Glutamatergic neuron (in vitro differentiated cells): Measurements from ENCODE around the gene TIMM44. TPM values are rescaled to one million over a fixed set of nuclear protein-coding genes. Genes with fewer than 3 reads are reported as not detected.

Experiments used
- DNase-seq: peaks from one replicate; pipeline ENCODE4 v3.0.0; 2022
- H3K27ac Mint-ChIP-seq: one replicate; pipeline ENCODE4 v1.8.0; 2020; ENCODE audit warnings: mild to moderate bottlenecking, mixed read lengths, inconsistent platforms; ENCODE audit not compliant: unreplicated experiment
- H3K27me3 Mint-ChIP-seq: one replicate; pipeline ENCODE4 v1.8.0; 2020; ENCODE audit warnings: mild to moderate bottlenecking, moderate library complexity, mixed read lengths, inconsistent platforms; ENCODE audit not compliant: unreplicated experiment
- H3K36me3 Mint-ChIP-seq: one replicate; pipeline ENCODE4 v1.8.0; 2020; ENCODE audit warnings: mild to moderate bottlenecking, mixed read lengths, inconsistent platforms; ENCODE audit not compliant: unreplicated experiment
- H3K4me1 Mint-ChIP-seq: one replicate; pipeline ENCODE4 v1.8.0; 2020; ENCODE audit warnings: mild to moderate bottlenecking, low read depth, mixed read lengths, inconsistent platforms; ENCODE audit not compliant: unreplicated experiment
- H3K4me3 Mint-ChIP-seq: one replicate; pipeline ENCODE4 v1.8.0; 2020; ENCODE audit warnings: mild to moderate bottlenecking, mixed read lengths, inconsistent platforms; ENCODE audit not compliant: unreplicated experiment
- H3K9me3 Mint-ChIP-seq: one replicate; pipeline ENCODE4 v1.8.0; 2020; ENCODE audit warnings: mild to moderate bottlenecking, moderate library complexity, mixed read lengths, inconsistent platforms; ENCODE audit not compliant: unreplicated experiment
- total RNA-seq: library from RNA; stranded (reverse); fragmentation: NEBNext Ultra II Directional; extraction: Animal tissue kit (Norgen Biotek cat#: 25700); gene quantifications from one replicate; pipeline ENCODE4 v1.2.1, GENCODE V29; 2021; ENCODE audit not compliant: unreplicated experiment
- TF ChIP-seq, protein P1 (sequence below): fragments of 200-600 bp; sonication (generic); IDR thresholded peaks from one replicate; pipeline ENCODE4 v1.5.0; 2021; ENCODE audit not compliant: partially characterized antibody, unreplicated experiment

Gene TIMM44
- total RNA-seq, 1 donor from 2014 or later: 109 TPM

- H3K27ac Mint-ChIP-seq: no peak overlapping the region
- no peak overlapping the region for H3K4me3 Mint-ChIP-seq
- H3K9me3 Mint-ChIP-seq: peaks cover 12% of the 10 kb centered on the region
- H3K4me1 Mint-ChIP-seq: peaks cover 7% of the 10 kb centered on the region
- TF ChIP-seq, protein P1, sequence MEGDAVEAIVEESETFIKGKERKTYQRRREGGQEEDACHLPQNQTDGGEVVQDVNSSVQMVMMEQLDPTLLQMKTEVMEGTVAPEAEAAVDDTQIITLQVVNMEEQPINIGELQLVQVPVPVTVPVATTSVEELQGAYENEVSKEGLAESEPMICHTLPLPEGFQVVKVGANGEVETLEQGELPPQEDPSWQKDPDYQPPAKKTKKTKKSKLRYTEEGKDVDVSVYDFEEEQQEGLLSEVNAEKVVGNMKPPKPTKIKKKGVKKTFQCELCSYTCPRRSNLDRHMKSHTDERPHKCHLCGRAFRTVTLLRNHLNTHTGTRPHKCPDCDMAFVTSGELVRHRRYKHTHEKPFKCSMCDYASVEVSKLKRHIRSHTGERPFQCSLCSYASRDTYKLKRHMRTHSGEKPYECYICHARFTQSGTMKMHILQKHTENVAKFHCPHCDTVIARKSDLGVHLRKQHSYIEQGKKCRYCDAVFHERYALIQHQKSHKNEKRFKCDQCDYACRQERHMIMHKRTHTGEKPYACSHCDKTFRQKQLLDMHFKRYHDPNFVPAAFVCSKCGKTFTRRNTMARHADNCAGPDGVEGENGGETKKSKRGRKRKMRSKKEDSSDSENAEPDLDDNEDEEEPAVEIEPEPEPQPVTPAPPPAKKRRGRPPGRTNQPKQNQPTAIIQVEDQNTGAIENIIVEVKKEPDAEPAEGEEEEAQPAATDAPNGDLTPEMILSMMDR: no peak
- no peak for DNase-seq
- peaks cover 7% of the 10 kb centered on the region for H3K27me3 Mint-ChIP-seq
- no peaks in the 10 kb centered on the region for H3K36me3 Mint-ChIP-seq
These were observed 35.3 kb downstream of the TIMM44 start for GRCh38 chr19:7908078-7908699.

GRCh38 chr19:7907544-7907943 is 35.9 kb downstream of the TIMM44 start:
- Mint-ChIP-seq H3K36me3 (no peaks in the 10 kb centered on the region), H3K4me3 (no peak overlapping the region), H3K4me1 (peaks cover 8% of the 10 kb centered on the region), H3K9me3 (peaks cover 12% of the 10 kb centered on the region), H3K27me3 (peaks cover 10% of the 10 kb centered on the region), H3K27ac (no peak overlapping the region)
- DNase-seq: no peak
- TF ChIP-seq, protein P1: no peak

GRCh38 chr19:7907122-7907521 is 36.3 kb downstream of the TIMM44 start:
- peaks cover 10% of the 10 kb centered on the region for H3K27me3 Mint-ChIP-seq
- no peak overlapping the region for H3K27ac Mint-ChIP-seq
- TF ChIP-seq, protein P1: no peak
- no peaks in the 10 kb centered on the region for H3K36me3 Mint-ChIP-seq
- no peak for DNase-seq
- peaks cover 12% of the 10 kb centered on the region for H3K9me3 Mint-ChIP-seq
- no peak overlapping the region for H3K4me3 Mint-ChIP-seq
- H3K4me1 Mint-ChIP-seq: peaks cover 10% of the 10 kb centered on the region

DNA sequence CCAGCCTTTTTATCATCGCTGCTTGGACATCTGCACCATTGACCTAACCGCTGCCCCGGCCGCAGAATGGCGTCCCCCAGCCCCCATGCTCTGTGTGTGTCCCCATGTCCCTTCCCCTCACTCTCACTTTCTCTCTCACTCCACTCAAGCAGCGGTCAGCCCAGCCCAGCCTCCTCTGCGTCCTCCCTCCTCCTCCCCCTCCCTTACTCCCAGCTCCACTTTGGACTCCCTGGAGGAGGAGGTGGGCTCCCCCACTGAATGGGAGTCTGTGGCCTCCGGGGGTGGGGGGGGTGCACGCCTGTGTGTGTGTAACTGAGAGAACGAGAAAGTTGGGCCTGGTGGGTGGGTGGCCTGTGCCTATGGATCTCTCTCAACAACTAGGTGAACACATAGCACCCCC is 37.6 kb downstream of the TIMM44 start:
- no peak for DNase-seq
- TF ChIP-seq, protein P1: no peak
- Mint-ChIP-seq H3K4me3 (peak overlapping the region; percentile 83), H3K4me1 (peaks cover 10% of the 10 kb centered on the region), H3K27ac (peak overlapping the region; percentile 84), H3K36me3 (no peaks in the 10 kb centered on the region), H3K27me3 (peaks cover 10% of the 10 kb centered on the region), H3K9me3 (peaks cover 12% of the 10 kb centered on the region)

- H3K4me3 Mint-ChIP-seq: peak overlapping the region; percentile 86
- no peaks in the 10 kb centered on the region for H3K36me3 Mint-ChIP-seq
- H3K27me3 Mint-ChIP-seq: peaks cover 12% of the 10 kb centered on the region
- DNase-seq: no peak
- peaks cover 12% of the 10 kb centered on the region for H3K9me3 Mint-ChIP-seq
- H3K4me1 Mint-ChIP-seq: peaks cover 10% of the 10 kb centered on the region
- TF ChIP-seq, protein P1: no peak
- H3K27ac Mint-ChIP-seq: peak overlapping the region; percentile 12
These were observed 38.2 kb downstream of the TIMM44 start for GRCh38 chr19:7905268-7905667.
